KOPT-K1 (cell line): ENCODE results near the gene FBXO3.
A peak's percentile ranks its signal among the peaks of the same experiment; 100 is the strongest.

Experiments used
- H3K27ac ChIP-seq: fragments of 200-600 bp; sonication (generic); 2 replicates; pipeline ENCODE4 v1.5.1; 2016; ENCODE audit warnings: antibody characterized with exemption, mild to moderate bottlenecking, low read depth, low read length; ENCODE audit not compliant: poor library complexity, severe bottlenecking
- H3K36me3 ChIP-seq: fragments of 200-600 bp; sonication (generic); 2 replicates; pipeline ENCODE4 v1.5.1; 2017; ENCODE audit warnings: antibody characterized with exemption, mild to moderate bottlenecking, low read length, moderate library complexity; ENCODE audit not compliant: insufficient read depth
- H3K9me3 ChIP-seq: fragments of 200-600 bp; sonication (generic); 2 replicates; pipeline ENCODE4 v1.5.1; 2017; ENCODE audit warnings: antibody characterized with exemption, low read length, mild to moderate bottlenecking; ENCODE audit not compliant: insufficient read depth, poor library complexity, severe bottlenecking

The FBXO3 gene

DNA sequence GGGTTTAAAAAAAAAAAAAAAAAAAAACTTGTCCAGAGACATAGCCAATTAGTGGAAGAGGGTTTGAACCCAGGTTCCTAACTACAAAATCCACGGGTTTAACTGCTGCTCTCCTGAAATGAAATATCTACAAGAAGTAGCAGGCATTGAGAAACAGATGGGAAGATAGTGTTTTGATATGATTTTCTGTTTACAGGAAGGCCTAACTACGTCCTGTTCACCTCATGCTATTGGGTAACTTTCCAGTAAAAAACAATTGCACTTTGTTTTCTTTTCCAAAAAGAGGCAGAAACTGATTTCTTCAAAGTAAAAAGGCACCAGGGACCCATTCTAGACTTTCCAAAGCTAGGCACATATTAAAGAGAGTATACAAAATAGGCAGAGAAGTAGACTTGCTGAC, 67.8 kb downstream of the FBXO3 start:
- peaks cover 20% of the 10 kb centered on the region; the same call in 1 of the 2 replicates for H3K36me3 ChIP-seq
- H3K27ac ChIP-seq = peak overlapping the region; percentile 23
- no peaks in the 10 kb centered on the region for H3K9me3 ChIP-seq

DNA sequence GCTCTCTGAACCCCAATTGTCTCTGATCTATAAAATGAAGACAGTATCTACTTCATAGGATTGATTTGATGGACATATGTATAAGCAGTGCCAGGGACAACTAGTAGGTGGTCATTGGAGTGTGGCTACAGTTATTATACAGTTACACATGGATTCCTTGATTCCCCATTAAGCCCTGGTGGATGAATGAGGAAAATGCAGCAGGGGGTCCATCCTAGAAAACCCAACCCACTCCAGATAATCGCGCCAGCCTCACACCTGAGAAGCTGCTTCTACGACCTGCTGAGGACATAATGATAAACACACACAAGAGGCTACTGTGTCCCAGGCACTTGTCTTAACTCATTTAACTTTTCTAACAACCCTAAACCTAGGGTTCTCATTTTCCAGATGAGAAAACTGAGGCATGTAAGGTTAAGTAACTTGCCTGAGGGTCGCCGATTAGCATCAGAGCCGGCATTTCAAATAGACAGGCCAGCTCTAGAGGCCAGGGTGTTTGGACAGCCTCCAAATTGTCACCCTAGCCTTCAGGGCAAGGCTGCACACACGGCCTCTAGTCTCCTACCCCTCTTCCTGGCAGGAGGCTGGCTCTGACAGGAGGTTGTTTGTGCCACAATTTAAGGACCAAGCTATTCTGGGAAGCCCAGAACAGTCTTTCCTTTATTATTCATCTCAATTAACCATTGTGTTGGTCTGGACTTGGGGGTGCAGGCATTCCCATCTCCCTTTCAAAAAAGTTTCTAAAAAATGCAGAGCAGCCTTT, 69.9 kb downstream of the FBXO3 start:
- Histone ChIP-seq H3K9me3 (no peaks in the 10 kb centered on the region), H3K27ac (no peak overlapping the region), H3K36me3 (peaks cover 11% of the 10 kb centered on the region; the same call in 1 of the 2 replicates)

DNA sequence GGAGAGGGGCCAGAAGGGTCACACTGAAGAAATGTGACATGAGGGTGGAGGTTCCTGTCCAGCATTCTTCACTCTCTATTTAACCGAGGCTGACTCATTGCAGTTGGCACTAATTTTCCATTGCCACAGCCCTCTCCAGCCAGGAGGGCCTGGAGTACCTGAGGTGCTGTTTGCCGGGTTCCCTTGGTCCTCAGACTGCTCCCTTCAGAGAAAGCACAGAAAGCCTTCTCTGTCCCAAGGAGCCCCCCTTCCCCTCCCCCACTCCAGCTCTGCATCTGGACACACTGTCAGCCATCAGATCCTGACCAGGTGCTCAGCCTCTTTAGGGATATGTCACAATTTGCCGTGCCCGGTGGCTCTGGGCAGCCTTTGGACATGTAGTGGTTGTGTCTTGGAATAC, 70.5 kb downstream of the FBXO3 start:
- no peak overlapping the region for H3K27ac ChIP-seq
- H3K36me3 ChIP-seq = peaks cover 5% of the 10 kb centered on the region; the same call in 1 of the 2 replicates
- no peaks in the 10 kb centered on the region for H3K9me3 ChIP-seq

DNA sequence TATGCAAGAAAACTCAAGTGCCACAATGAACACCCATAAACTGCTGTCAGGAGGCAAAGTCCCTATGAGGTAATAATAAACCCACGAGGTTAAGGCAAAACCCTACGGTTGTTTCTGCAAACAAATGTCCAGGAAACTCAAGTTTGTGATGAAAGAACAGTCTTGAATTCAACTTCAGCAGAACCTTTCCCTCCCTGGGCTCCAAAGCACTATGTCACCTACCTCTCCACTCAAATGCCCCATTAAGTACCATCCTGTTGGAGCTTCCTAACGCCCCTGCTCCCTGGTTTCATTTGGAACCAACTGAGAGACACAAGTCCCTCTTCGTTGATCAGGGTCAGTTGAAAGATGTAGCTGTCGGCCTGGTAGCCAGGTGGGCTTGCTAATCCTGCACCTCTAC, 71.1 kb downstream of the FBXO3 start:
- Histone ChIP-seq H3K9me3 (no peaks in the 10 kb centered on the region), H3K27ac (no peak overlapping the region), H3K36me3 (no peaks in the 10 kb centered on the region)

DNA sequence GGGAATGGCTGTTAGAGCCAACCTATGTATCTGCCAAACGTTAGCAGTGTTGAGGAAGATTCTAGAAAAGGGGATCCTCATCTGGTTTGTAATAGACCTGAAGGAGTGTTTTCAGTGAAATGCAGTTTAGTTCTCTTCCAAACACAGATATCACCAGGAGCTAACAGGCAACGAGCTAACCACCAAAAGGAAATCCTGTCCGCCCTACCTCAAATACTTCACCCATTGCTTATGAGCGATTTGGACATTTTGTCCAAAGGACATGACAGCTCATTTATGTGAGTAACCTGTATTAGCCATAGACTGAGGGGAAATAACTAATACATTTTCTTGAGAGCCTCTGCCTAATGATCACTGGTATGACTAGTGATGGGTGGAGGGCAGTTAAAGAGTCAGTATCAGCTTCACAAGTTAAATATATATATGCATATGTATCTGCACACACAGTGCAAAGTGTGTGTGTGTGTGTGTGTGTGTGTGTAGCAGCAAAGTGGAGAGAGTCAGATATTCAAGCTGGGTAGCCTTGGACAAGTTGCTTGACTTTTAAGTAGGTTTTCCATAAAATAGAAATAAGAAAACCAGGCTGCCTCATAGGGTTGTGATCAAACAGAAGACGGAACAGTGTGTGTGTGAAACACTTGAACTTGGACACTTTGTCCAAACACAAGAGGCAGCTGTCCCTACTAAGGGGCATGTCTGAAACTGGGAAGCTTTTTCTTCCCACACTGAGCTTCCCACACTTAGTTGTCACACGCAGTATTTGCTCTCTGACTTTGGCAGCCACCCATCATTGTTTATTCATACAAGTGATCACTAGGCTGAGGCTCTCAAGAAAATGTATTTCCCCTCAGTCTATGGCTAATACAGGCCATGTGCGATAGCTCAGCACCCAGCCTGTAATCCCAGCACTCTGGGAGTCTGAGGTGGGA, 72.8 kb downstream of the FBXO3 start:
- Histone ChIP-seq H3K9me3 (no peaks in the 10 kb centered on the region), H3K36me3 (no peaks in the 10 kb centered on the region), H3K27ac (peak overlapping the region; percentile 44)

DNA sequence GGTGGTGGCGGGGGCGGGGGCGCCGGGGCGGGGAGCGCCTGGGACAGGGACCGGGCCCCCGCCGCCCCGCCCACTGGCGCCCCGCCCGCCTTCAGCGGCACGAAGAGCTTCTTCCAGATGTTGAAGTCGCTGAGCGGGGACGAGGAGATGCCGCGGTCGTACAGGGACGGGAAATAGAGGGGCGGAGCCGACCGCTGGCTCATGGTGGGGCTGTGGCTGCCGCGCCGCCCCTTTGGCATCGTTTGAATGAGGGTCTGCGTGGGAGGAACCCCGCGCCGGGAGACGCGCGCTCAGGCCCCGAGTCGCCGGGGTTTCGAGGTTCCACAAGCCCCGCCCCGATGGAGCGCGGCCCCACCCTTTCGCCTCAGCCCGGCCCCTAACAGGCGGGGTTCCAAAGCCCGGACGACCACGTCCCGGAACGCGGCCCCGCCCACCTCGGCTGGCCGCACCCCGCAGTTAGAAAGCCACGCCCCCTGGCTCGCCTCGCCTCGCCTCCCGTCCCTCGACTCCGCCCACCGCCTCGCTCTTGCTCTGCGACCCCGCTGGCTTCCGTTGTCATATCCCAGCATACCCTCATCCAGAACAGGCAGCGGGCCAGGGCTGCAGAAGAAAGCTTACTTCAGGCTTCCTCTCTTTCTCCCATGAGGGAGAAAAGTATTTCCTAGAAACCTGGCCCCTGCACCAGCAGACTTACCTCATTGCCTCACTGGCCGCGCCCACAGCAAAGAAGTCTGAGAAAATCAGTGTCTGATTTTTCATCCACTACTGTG, 73.6 kb downstream of the FBXO3 start, which contains the start of gene C11orf91:
Gene C11orf91, minus strand, starts transcription at position 325 of the 770 bp plus-strand sequence. Its CDS starts 86 bp downstream, at position 239.
- peak within 1 kb of the TSS; percentile 44 for H3K27ac ChIP-seq

DNA sequence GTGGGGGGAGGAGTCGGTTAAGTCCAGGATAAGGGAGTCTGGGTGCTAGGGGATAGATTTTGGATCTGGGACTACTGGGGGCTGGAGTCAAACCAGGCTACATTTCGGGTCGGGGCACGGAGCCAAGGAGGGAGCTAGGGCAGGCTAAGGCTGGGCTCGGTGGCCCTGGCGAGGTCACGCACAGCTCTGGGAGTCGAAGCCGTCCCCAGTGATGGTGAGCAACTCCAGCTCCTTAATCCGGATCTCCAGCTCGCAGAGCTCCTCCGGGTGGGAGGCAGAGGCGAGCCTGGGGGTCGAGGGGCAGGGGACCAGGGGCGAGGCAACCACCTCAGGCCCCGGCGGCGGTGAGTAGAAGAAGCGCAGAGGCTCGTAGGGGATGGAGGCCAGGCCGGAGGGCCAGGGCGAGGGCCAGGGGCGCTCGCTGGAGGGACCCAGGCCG, 74.2 kb downstream of the FBXO3 start:
- Histone ChIP-seq H3K27ac (no peak overlapping the region), H3K36me3 (no peaks in the 10 kb centered on the region), H3K9me3 (no peaks in the 10 kb centered on the region)

More for the DNA sequence above, 73.6 kb downstream of the FBXO3 start, which contains the start of gene C11orf91:
- H3K36me3 ChIP-seq = no peaks in the 10 kb centered on the region
- H3K9me3 ChIP-seq = no peaks in the 10 kb centered on the region

DNA sequence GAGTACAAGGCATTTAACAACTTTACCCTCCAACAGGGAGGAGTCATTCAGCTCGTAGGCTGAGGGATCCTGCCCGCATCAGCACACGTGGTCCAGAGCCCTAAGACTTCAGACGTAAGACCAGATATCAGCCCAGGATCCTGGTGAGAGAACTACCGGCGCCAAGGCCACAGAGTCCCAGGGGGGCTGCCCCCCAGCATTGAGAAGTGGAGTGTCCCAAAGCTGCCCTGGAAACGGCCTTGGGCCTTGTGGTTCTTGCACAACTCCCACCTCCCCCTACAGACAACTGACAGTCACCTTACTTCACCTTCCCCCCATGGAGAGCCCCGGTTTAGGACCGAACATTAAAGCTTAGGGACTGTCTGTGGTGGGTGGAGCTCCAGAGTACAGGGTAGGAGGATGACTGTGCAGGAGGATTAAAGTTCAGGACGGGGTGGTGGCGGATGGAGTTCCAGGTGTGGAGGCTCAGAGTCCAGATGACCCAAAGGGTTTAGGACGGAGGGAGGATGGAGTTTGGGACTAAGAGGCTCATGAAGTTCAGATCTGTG, 74.7 kb downstream of the FBXO3 start:
- Histone ChIP-seq H3K27ac (no peak overlapping the region), H3K36me3 (no peaks in the 10 kb centered on the region), H3K9me3 (no peaks in the 10 kb centered on the region)

DNA sequence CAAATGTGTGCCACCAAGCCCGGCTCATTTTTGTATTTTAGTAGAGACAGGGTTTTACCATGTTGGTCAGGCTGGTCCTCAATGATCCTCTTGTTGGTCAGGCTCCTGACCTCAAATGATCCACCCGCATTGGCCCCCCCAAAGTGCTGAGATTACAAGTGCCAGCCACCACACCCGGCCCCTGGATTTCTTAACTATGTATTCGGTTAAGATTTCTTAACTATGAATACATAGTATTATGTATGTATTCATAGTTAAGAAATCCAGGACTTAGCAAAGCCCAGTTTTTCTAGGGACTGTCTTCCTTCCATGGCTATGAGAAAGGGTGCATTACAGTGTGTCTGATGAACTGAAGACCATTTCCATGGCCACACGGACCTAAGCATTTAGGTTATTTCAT, 75.4 kb downstream of the FBXO3 start:
- no peaks in the 10 kb centered on the region for H3K36me3 ChIP-seq
- H3K9me3 ChIP-seq = no peaks in the 10 kb centered on the region
- no peak overlapping the region for H3K27ac ChIP-seq

DNA sequence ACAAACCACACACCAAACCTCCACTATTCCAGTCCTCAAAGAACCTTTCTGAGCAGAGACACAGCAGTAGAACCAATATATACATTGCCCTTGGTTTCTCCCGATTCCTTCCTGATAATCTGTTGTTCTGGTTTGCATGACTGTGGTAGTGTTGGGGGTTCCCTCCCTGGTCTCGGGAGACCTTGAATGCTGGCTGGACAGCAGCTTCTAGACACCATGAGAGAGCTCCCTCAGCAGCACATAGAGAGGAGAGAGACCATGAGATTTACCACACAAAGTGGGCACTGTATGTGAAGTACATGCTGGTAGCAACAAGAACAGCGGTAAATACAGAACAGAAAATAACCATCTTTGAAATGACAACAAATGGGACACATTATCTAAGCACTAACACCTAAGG, 76.3 kb downstream of the FBXO3 start:
- no peaks in the 10 kb centered on the region for H3K9me3 ChIP-seq
- H3K27ac ChIP-seq = no peak overlapping the region
- H3K36me3 ChIP-seq = no peaks in the 10 kb centered on the region

DNA sequence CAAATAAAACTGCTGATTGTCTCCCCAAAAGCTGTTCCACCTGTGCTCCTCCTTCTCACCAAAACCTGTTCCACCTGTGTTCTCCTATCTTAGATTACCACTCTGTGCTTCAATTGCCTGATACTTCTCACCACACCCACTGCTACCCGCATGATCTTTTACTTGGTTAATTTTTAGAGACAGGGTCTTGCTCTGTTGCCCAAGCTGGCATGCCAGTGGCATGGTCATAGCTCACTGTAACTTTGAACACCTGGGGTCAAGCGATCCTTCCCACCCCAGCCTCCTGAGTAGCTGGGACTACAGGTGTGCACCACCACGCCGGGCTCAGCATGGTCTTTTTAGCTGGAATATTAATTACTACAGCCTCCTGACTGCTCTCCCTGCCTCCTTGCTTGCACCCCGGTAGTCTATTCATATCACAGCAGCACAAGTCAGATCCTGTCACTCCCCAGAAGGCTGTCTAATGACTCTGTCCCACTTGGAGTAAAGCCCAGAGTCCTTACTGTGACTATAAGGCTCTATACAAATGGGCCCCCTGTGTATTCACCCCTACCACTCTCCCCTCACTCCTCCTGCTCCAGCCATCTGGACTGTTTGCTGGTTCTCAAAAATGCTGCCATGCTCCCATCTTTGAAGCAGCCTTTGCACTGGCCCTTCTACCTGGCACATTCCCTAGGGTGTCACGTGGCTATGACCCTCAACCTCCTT, 77.2 kb downstream of the FBXO3 start:
- Histone ChIP-seq H3K9me3 (no peaks in the 10 kb centered on the region), H3K27ac (no peak overlapping the region), H3K36me3 (no peaks in the 10 kb centered on the region)

DNA sequence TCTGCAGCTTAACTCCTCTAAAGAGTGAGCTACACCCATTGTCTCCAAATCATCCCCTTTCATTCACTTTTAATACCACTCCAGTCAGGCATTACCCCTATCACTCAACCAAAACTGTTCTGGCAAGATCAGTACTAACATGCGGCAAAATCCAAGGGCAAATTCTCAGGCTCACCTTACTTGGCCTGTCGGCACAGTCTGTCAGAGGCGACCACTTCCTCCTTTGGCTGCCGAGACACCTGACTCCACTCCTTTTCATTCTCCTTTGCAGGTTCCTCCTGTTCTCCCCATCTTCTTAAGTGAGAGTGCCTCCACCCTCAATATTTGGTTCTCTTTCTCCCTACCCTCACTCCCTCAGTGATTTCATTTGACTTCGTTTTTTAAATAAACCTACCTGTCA, 77.9 kb downstream of the FBXO3 start:
- H3K27ac ChIP-seq = no peak overlapping the region
- H3K9me3 ChIP-seq = no peaks in the 10 kb centered on the region
- no peaks in the 10 kb centered on the region for H3K36me3 ChIP-seq

DNA sequence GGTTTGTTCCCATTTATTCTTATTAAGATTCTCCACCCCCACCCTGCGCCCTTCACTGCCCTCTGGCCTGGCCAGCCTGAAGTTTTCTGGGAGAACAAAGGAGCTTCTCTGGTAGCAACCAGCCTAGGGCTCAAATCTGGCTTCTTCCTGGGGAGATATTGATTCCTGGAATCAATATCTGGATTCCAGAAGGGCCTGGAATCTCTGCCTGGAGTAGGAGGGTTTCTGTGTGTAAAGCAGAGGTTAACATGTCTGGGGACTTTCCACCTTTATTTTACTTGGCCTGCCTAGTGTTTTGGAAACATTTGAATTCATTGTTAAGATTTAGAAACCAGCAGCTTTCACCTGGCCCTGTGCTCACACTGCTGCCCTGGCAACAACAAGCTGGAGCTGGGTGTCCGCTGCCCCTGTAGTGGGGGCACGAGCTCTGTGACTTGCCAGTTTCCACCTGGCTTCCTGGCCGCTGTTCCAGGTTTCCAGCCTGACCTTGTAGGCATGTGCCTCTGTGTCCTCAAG, 79.2 kb downstream of the FBXO3 start:
- Histone ChIP-seq H3K27ac (no peak overlapping the region), H3K36me3 (no peaks in the 10 kb centered on the region), H3K9me3 (no peaks in the 10 kb centered on the region)
